ENCODE results near the gene SPAG16. TPM values are rescaled to one million over a fixed set of nuclear protein-coding genes. Genes with fewer than 3 reads are reported as not detected.

SPAG16 gene
- total RNA-seq, 1 donor from 2014 or later, result 18.1 TPM

DNA sequence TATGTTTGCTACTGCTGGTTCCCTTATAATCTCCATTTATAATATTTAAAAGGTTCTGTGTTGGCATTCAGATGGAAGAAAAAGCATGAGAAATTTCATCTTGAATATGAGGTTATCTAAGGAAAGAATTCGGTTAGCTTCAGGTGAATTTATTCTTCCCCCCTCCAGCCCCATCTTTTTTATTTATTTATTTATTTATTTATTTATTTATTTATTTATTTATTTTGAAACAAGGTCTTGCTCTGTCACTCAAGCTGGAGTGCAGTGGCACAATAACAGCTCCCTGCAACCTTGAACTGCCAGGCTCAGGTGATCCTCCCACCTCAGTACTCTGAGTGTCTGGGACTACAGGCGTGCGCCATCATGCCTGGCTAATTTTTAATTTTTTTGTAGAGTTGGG is 1031.1 kb downstream of the SPAG16 start:
- Mint-ChIP-seq H3K36me3 (ENCODE audit: unreplicated experiment) (no peaks in the 10 kb centered on the region), H3K27me3 (ENCODE audit: unreplicated experiment) (no peaks in the 10 kb centered on the region), H3K4me3 (ENCODE audit: unreplicated experiment) (no peak overlapping the region), H3K4me1 (ENCODE audit: low read depth, unreplicated experiment) (no peaks in the 10 kb centered on the region), H3K9me3 (ENCODE audit: unreplicated experiment) (no peaks in the 10 kb centered on the region), H3K27ac (ENCODE audit: unreplicated experiment) (no peak overlapping the region)
- TF ChIP-seq, protein P1, sequence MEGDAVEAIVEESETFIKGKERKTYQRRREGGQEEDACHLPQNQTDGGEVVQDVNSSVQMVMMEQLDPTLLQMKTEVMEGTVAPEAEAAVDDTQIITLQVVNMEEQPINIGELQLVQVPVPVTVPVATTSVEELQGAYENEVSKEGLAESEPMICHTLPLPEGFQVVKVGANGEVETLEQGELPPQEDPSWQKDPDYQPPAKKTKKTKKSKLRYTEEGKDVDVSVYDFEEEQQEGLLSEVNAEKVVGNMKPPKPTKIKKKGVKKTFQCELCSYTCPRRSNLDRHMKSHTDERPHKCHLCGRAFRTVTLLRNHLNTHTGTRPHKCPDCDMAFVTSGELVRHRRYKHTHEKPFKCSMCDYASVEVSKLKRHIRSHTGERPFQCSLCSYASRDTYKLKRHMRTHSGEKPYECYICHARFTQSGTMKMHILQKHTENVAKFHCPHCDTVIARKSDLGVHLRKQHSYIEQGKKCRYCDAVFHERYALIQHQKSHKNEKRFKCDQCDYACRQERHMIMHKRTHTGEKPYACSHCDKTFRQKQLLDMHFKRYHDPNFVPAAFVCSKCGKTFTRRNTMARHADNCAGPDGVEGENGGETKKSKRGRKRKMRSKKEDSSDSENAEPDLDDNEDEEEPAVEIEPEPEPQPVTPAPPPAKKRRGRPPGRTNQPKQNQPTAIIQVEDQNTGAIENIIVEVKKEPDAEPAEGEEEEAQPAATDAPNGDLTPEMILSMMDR (IDR thresholded peaks at IDR 0.05; ENCODE audit: partially characterized antibody, unreplicated experiment), result no peak
- DNase-seq, result no peak

DNA sequence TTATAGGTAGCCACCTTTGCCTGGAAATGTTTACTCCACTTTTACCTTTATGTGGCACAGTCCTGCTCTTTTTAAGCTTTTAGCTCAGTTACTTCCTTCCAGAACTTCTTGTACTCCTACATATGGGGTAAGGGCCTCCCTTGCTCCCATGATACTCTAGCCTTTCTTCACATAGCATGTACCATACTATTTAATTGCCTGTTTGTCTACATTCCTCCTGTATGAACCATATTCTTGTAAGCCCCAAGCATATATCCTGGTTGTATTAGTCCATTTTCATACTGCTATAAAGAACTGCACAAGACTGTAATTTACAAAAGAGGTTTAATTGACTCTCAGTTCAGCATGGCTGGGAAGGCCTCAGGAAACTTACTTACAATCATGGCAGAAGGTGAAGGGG is 1035.9 kb downstream of the SPAG16 start:
- no peak for DNase-seq
- no peaks in the 10 kb centered on the region for H3K4me1 Mint-ChIP-seq (ENCODE audit: low read depth, unreplicated experiment)
- H3K27me3 Mint-ChIP-seq (ENCODE audit: unreplicated experiment), result no peaks in the 10 kb centered on the region
- TF ChIP-seq, protein P1 (IDR thresholded peaks at IDR 0.05; ENCODE audit: partially characterized antibody, unreplicated experiment), result no peak
- no peaks in the 10 kb centered on the region for H3K9me3 Mint-ChIP-seq (ENCODE audit: unreplicated experiment)
- H3K4me3 Mint-ChIP-seq (ENCODE audit: unreplicated experiment), result no peak overlapping the region
- no peak overlapping the region for H3K27ac Mint-ChIP-seq (ENCODE audit: unreplicated experiment)
- H3K36me3 Mint-ChIP-seq (ENCODE audit: unreplicated experiment), result no peaks in the 10 kb centered on the region

DNA sequence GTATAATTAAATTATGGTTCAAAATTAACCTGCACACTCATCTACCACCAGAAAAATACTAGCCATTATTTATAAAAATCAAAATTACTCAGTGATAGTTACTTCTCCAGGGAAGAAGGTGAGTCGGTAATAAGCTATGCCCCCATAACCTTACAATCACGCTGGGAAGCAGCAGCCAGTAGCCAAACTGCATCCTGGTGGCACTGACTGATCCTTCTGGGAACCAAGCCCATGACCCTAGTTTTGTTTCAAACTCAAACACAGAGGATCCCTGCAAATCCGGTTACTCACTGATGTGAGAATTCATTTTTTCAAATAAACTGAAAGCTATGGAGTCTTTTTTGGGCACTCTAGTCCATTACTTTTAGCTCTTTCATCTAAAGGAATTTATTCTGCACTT is 1038.4 kb downstream of the SPAG16 start:
- no peak for DNase-seq
- no peaks in the 10 kb centered on the region for H3K9me3 Mint-ChIP-seq (ENCODE audit: unreplicated experiment)
- no peak overlapping the region for H3K4me3 Mint-ChIP-seq (ENCODE audit: unreplicated experiment)
- TF ChIP-seq, protein P1 (IDR thresholded peaks at IDR 0.05; ENCODE audit: partially characterized antibody, unreplicated experiment), result no peak
- H3K27me3 Mint-ChIP-seq (ENCODE audit: unreplicated experiment), result no peaks in the 10 kb centered on the region
- no peaks in the 10 kb centered on the region for H3K36me3 Mint-ChIP-seq (ENCODE audit: unreplicated experiment)
- H3K27ac Mint-ChIP-seq (ENCODE audit: unreplicated experiment), result no peak overlapping the region
- H3K4me1 Mint-ChIP-seq (ENCODE audit: low read depth, unreplicated experiment), result no peaks in the 10 kb centered on the region

DNA sequence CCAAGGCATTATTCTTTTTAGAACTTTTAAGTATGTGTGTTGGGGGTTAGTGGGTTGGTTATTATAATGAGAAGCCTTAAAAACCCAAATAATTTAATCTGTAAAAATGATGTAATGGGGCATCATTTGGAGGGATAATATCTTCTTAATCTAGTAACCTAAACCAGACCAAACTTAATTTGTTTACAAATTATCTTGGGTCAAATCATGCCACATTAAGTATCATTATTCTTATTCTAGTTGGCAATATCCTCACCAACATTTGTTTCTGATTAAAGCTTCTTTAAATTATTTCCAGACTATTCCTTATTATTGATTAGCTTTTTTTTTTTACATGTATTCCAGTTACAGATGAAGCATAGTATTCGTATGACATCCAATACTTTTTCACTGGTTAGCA is 1041.1 kb downstream of the SPAG16 start:
- Mint-ChIP-seq H3K36me3 (ENCODE audit: unreplicated experiment) (no peaks in the 10 kb centered on the region), H3K27ac (ENCODE audit: unreplicated experiment) (no peak overlapping the region), H3K27me3 (ENCODE audit: unreplicated experiment) (no peaks in the 10 kb centered on the region), H3K9me3 (ENCODE audit: unreplicated experiment) (no peaks in the 10 kb centered on the region), H3K4me1 (ENCODE audit: low read depth, unreplicated experiment) (no peaks in the 10 kb centered on the region), H3K4me3 (ENCODE audit: unreplicated experiment) (no peak overlapping the region)
- DNase-seq, result no peak
- TF ChIP-seq, protein P1 (IDR thresholded peaks at IDR 0.05; ENCODE audit: partially characterized antibody, unreplicated experiment), result no peak

DNA sequence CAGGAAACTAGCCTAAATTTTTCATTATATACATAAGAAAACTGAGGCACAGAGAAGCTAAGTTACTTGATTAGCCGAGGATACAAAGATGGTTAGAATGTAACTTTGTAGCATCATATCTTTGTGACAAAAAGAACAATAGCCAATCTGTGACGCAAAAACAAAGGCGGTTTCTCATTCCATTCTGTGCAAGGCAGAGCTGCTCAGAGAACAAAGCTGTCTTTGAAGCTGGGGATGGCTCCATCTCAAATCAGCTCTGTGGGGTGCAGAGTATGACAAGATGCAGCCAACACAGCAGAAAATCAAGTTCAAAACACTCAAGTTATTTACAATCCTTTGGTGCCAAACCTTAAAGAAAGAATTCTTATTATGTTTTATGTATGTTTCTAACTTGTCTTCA is 1044.7 kb downstream of the SPAG16 start:
- H3K36me3 Mint-ChIP-seq (ENCODE audit: unreplicated experiment), result no peaks in the 10 kb centered on the region
- no peaks in the 10 kb centered on the region for H3K4me1 Mint-ChIP-seq (ENCODE audit: low read depth, unreplicated experiment)
- no peak overlapping the region for H3K4me3 Mint-ChIP-seq (ENCODE audit: unreplicated experiment)
- H3K9me3 Mint-ChIP-seq (ENCODE audit: unreplicated experiment), result no peaks in the 10 kb centered on the region
- TF ChIP-seq, protein P1 (IDR thresholded peaks at IDR 0.05; ENCODE audit: partially characterized antibody, unreplicated experiment), result no peak
- no peak for DNase-seq
- peaks cover 2% of the 10 kb centered on the region for H3K27me3 Mint-ChIP-seq (ENCODE audit: unreplicated experiment)
- no peak overlapping the region for H3K27ac Mint-ChIP-seq (ENCODE audit: unreplicated experiment)
